Neutrophil (primary cell): ENCODE data around the gene CERS6.
A peak's percentile ranks its signal among the peaks of the same experiment; 100 is the strongest.

Experiments used
- H3K27ac ChIP-seq: fragments of 200-600 bp; sonication (generic); 2 replicates; pipeline ENCODE4 v1.5.1; 2016; ENCODE audit warnings: mild to moderate bottlenecking, moderate library complexity
- H3K27me3 ChIP-seq: fragments of 200-600 bp; sonication (generic); 2 replicates; pipeline ENCODE4 v1.6.0; 2016; ENCODE audit warnings: mild to moderate bottlenecking
- H3K36me3 ChIP-seq: fragments of 200-600 bp; sonication (generic); 2 replicates; pipeline ENCODE4 v1.5.1; 2017
- H3K4me1 ChIP-seq, 2 experiments: fragments of 200-600 bp in 1 of 2; sonication (generic) in 1 of 2; 1 replicate in 1 of 2; 2 replicates in 1 of 2; pipeline versions ENCODE4 v1.5.1 to v1.6.1; 2013 to 2016; ENCODE audit warnings: low read depth in 1 of 2, low read length in 1 of 2, mild to moderate bottlenecking in 1 of 2, moderate library complexity in 1 of 2; ENCODE audit not compliant: control insufficient read depth in 1 of 2, insufficient read depth in 1 of 2
- H3K4me3 ChIP-seq, 2 experiments: fragments of 200-600 bp in 1 of 2; sonication (generic) in 1 of 2; 1 replicate in 1 of 2; 2 replicates in 1 of 2; pipeline ENCODE4 v1.5.1; 2013 to 2016; ENCODE audit warnings: low read depth in 1 of 2, low read length in 1 of 2, mild to moderate bottlenecking in 1 of 2, moderate library complexity in 1 of 2
- H3K9me3 ChIP-seq: fragments of 200-600 bp; sonication (generic); 2 replicates; pipeline ENCODE4 v1.5.1; 2016
- TF ChIP-seq, protein P1 (sequence below): fragments of 200-600 bp; sonication (generic); IDR thresholded peaks from 2 replicates; pipeline ENCODE4 v1.5.1; 2016; ENCODE audit warnings: antibody characterized with exemption

Gene CERS6

DNA sequence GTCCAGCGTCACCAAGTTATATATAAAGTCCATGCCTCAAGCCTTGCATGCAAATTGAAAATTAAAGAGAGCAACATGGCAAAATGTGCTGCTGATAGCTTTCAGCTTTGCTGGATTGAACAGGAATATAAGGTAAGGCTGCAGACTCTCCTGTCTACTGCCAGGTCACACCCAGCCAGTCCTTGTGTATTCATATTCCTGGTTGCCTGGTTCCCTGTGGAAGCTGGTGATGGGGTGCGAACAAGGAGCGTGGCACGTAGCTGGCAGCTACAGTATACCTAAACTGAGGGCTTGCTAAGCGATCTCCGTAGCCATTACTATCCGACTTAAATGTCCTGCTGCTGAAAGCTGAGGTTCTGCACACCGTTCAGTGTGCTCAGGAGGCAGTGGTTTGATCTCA, 296.3 kb downstream of the CERS6 start:
- Histone ChIP-seq H3K4me1 (peaks cover 8 to 12% of the 10 kb centered on the region in 2 experiments), H3K27ac (no peak overlapping the region)

DNA sequence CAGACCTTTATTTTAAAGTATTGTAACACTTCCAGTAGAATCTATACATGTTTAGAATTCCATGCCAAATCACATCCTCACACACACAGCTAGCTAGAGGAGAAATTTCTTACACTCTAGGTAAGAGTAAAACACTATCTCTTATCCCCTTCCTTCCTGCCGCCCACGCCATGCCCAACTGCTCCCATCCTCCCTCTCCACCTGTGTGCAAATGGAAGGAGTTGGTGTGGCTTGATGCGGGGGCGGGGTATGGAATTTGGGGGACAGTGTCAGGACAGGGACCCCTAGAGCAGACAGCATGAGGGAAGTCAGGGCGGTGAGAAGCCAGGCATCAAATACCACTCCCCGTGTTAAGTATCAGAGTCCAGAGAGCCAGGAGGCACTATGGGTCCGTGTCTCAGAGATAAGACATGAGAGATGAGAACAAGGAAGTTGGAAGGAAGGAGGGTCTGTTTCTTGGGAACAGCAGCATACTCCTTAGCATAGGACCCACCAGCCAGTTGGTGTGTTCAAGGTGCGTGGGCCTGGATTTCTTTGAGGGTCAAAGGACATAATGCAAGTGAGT, 297.8 kb downstream of the CERS6 start:
- no peaks in the 10 kb centered on the region for H3K9me3 ChIP-seq
- peaks cover 14% of the 10 kb centered on the region for H3K36me3 ChIP-seq
- TF ChIP-seq, protein P1, sequence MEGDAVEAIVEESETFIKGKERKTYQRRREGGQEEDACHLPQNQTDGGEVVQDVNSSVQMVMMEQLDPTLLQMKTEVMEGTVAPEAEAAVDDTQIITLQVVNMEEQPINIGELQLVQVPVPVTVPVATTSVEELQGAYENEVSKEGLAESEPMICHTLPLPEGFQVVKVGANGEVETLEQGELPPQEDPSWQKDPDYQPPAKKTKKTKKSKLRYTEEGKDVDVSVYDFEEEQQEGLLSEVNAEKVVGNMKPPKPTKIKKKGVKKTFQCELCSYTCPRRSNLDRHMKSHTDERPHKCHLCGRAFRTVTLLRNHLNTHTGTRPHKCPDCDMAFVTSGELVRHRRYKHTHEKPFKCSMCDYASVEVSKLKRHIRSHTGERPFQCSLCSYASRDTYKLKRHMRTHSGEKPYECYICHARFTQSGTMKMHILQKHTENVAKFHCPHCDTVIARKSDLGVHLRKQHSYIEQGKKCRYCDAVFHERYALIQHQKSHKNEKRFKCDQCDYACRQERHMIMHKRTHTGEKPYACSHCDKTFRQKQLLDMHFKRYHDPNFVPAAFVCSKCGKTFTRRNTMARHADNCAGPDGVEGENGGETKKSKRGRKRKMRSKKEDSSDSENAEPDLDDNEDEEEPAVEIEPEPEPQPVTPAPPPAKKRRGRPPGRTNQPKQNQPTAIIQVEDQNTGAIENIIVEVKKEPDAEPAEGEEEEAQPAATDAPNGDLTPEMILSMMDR = no peak
- H3K27me3 ChIP-seq = no peaks in the 10 kb centered on the region
- no peak overlapping the region for H3K4me3 ChIP-seq
- H3K4me1 ChIP-seq = peaks cover 16 to 25% of the 10 kb centered on the region in 2 experiments
- H3K27ac ChIP-seq = no peak overlapping the region

More for the DNA sequence above, 296.3 kb downstream of the CERS6 start:
- H3K9me3 ChIP-seq = no peaks in the 10 kb centered on the region
- H3K27me3 ChIP-seq = no peaks in the 10 kb centered on the region
- TF ChIP-seq, protein P1 = no peak
- peaks cover 14% of the 10 kb centered on the region for H3K36me3 ChIP-seq
- no peak overlapping the region for H3K4me3 ChIP-seq

DNA sequence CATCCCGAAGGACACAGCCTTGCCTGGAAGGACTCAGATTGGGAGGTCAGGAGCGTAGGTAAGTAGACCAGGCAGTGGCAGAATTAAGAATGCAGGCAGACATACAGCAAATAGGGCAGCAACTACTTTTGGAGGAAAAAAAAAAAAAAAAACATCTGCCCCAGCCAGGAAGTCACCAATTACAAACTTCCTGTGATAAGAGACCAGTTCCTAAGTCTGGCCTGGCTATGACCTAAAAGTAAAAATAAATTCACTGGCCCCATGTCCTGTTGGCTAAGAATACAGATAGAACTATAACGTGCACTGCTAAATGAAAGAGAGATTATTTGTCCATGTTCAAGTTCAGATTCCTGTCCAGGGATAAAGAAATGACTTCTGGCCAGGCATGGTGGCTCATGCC, 301.2 kb downstream of the CERS6 start:
- peaks cover 14% of the 10 kb centered on the region for H3K36me3 ChIP-seq
- H3K27me3 ChIP-seq = no peaks in the 10 kb centered on the region
- H3K4me3 ChIP-seq = no peak overlapping the region
- peak overlapping the region; percentile 60 for H3K27ac ChIP-seq
- H3K9me3 ChIP-seq = no peaks in the 10 kb centered on the region
- peaks cover 16 to 25% of the 10 kb centered on the region in 2 experiments for H3K4me1 ChIP-seq
- TF ChIP-seq, protein P1 = no peak

DNA sequence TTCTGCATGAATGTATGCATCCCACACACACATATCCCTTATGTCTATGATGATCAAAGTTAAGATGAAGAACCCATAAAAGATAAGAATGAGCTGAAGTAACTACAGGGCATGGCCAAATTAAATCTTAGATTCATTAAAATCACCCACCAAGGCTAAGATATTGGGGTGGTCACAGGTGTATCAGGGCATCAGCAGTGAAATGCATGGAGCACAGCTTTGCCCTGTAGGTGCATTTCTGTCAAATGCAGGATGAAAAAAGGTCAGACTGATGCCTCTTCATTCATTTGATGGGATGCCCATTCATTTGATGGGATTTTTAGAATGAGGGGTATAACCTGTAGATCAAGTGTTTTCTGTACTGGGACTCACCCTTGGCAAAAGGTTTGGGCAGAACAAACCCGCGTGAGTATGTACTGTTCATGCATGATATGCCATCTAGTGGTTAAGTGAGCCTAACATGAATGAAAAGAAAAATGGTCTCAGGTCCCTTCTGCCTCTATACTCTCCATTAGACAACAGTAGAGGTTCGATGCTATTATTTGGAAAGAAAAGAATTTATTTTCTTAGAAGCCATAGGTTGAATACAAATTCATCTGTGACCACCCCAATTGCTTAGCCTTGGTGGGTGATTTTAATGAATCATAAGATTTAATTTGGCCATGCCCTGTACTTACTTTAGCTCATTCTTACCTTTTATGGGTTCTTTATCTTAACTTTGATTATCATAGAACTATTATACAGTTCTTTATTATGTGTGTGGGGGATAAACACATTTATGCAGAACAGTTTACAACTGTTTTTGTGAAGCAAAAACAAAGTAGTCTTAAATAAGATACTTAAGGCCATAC, 303.1 kb downstream of the CERS6 start:
- peaks cover 7% of the 10 kb centered on the region for H3K36me3 ChIP-seq
- H3K4me1 ChIP-seq = peaks cover 16 to 25% of the 10 kb centered on the region in 2 experiments
- no peaks in the 10 kb centered on the region for H3K9me3 ChIP-seq
- TF ChIP-seq, protein P1 = no peak
- no peaks in the 10 kb centered on the region for H3K27me3 ChIP-seq
- no peak overlapping the region for H3K4me3 ChIP-seq
- no peak overlapping the region for H3K27ac ChIP-seq

DNA sequence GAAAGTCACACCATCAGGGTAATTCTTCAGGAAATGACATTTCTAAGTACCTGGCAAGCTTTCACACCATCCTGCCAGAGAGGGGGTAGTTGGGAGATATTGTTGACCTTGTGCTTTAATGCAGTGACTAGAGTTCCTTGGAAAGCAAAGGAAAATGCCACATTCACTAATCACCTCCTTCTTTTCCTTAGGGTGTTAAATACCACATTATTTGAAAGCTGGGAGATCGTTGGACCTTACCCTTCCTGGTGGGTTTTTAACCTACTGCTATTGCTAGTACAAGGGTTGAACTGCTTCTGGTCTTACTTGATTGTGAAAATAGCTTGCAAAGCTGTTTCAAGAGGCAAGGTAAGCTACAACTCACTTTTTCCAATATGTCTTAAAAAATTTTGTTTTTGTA, 309.3 kb downstream of the CERS6 start:
- Histone ChIP-seq H3K36me3 (peaks cover 11% of the 10 kb centered on the region), H3K27ac (no peak overlapping the region), H3K9me3 (no peaks in the 10 kb centered on the region), H3K27me3 (no peaks in the 10 kb centered on the region), H3K4me1 (peaks cover 4 to 13% of the 10 kb centered on the region in 2 experiments), H3K4me3 (no peak overlapping the region)
- TF ChIP-seq, protein P1 = no peak
